Raji (cell line): Measurements from ENCODE around the gene HHATL.

Source experiments
- POLR2A ChIP-seq: IDR thresholded peaks from 2 replicates; pipeline ENCODE4 v1.6.1; 2011; ENCODE audit warnings: low read depth, low read length, control low read depth; ENCODE audit not compliant: insufficient read depth

Gene HHATL

GRCh38 chr3:42741796-42742195, 39.2 kb upstream of the HHATL start:
- no peak for TF ChIP-seq POLR2A

GRCh38 chr3:42739401-42740158, 37.0 kb upstream of the HHATL start:
- no peak for TF ChIP-seq POLR2A

DNA sequence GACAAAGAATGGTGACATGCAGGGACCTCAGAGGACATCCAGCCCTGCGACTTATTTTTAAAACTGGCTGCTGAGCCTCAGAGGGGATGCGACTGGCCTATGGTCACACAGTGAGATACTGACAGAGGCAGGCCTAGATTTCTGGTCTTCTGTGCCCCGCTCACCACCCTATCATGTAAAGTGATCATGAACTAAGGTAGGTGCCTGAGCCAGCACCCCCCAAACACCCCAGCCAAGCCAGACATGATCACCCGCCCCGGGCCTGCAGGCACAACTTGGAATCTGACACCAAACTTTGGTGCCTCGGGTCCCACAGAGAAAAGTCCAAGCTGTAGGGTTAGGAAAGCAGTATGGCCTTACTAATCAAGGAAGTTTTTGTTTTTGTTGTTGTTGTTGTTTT, 33.9 kb upstream of the HHATL start:
- no peak for TF ChIP-seq POLR2A

DNA sequence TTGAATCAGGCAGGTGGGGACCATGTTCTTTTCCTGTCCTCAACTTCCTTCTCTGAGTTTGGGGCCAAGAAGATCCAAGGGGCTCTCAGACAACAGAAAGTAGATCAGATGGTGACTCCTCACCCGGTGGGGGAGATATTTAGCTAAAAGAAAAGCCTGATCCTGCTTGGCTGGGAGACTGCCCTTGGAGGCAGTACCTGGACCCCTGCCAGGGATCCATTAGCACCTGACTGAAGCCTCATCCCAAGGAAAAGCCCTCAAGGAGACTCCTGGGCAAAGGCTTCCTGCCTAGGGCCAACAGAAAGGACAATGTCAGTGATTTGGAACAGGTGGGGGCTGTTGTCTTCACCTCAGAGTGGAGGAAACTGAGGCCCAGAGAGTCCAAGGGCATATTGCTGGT, 33.5 kb upstream of the HHATL start:
- TF ChIP-seq POLR2A, result no peak

- no peak for TF ChIP-seq POLR2A
Observed at GRCh38 chr3:42735615-42736014, 33.0 kb upstream of the HHATL start.

- TF ChIP-seq POLR2A, result no peak
Observed at GRCh38 chr3:42735019-42735418, 32.4 kb upstream of the HHATL start.

GRCh38 chr3:42734263-42734860, 31.8 kb upstream of the HHATL start:
- no peak for TF ChIP-seq POLR2A

DNA sequence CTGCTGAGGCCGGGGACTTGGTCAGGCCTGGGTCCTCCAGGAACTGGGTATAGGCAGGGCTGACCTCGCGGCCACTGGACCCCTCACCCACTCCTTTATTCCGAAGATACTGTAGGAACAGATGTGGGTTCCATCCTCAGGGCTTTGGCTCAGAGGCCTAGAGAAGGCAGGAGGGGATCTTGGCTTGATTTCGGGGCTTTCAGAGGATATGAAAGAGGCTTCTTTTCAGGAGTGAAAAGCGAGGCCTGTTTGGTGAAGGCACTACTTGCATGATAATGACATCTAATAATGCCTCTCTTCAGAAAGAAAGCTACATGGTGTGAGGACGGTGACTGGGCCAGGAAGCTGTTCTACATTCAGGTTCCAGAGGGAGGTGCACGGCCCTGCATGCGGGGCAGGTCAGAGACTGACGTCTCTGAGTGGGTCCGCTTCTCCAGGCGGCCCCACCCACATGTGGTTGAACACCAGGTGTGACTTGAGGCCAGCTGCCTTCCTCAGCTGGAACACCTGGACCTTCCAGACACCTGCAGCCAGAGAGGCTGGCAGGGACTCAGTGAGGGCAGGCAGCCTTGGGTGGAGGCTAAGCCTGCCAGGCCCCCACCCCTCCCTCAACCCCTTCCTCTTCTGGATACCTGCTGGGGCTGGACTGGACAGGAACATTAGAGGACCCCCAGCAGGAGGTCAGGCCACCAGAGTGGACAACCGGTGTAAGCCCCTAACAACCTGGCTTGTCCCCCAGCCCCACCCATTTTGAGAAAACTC, 31.1 kb upstream of the HHATL start:
- no peak for TF ChIP-seq POLR2A

- no peak for TF ChIP-seq POLR2A
Observed at GRCh38 chr3:42732829-42733459, 30.3 kb upstream of the HHATL start.

DNA sequence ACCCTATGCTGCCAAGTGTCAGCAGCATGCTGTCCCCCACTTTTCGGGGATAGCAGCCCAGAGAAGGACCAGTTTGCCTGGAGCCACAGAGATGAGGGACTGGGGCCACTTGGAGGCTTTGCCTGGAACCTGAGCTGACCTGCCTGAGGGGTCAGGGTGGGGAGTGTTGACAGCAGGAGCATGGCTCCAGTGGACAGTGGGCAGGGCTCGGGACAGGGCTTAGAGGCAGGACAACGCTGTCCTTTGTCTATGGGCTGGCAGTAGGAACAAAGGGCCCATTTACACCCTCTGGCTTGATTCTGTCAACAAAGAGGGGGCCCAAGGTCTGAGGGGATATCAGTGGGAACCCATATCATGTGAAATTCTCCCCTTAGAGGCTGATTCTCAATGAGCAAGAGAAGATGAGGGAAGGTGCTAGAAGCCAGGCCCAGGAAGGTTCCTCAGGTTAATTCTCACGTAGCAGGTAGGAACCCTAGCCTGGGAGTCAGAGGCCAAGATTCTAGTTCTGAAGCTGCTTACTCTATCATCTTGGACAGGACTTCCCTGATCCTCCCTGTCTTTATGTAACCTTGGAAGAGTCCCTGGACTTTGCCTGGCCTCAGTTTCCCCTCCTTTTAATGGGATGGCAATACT, 29.7 kb upstream of the HHATL start:
- no peak for TF ChIP-seq POLR2A

DNA sequence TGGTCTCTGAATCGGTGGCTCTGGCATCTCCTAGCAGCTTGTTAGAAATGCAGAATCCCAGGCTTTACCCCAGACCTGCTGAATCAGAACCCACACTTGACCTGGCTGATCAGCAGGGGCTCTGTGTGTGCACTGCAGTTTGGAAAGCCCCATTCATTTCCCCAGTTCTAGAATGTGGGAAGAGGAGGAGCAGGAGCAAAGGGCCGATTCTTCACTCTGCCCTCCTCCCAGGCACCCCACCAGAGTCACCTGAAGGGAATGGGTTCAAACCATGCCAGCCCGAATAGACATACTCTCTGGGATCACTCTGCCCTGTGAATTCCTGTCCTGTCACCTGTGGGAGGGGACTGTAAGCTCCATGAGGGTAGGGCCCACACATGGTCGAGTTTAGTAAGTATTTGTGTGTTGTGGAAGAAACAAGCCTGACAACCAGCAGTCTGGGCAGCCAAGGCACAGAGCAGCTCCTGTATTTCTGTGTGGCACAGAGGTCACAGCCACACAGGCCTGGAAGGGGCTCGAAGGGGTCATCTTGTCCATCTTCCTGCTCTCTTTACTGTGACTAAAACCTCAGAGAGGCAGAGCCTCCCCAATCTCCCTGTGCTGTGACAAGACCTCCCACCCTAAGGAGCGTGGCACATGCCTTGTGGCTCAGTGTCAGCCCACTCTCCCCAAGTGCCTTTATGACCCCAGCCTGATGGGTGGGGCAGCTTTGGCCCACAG, 29.0 kb upstream of the HHATL start:
- TF ChIP-seq POLR2A, result no peak

- no peak for TF ChIP-seq POLR2A
Observed at GRCh38 chr3:42730706-42731420, 28.3 kb upstream of the HHATL start.

GRCh38 chr3:42730294-42730693, 27.7 kb upstream of the HHATL start:
- TF ChIP-seq POLR2A, result no peak
